Epithelial cell of proximal tubule (primary cell): ENCODE data around the gene EEIG1. TPM values are rescaled to one million over a fixed set of nuclear protein-coding genes. Genes with fewer than 3 reads are reported as not detected.

Experiments
- DNase-seq: peaks from one replicate; pipeline ENCODE4 v3.0.0-alpha.2; 2011; ENCODE audit warnings: low read depth
- H3K4me3 ChIP-seq: 2 replicates; pipeline ENCODE4 v1.5.1; 2011; ENCODE audit warnings: low read depth, mild to moderate bottlenecking, low read length
- CTCF ChIP-seq: conservative IDR thresholded peaks from 2 replicates; pipeline ENCODE4 v1.5.1; 2012; ENCODE audit warnings: low read depth, mild to moderate bottlenecking, low read length
- total RNA-seq: library from RNA; depleted of rRNA; stranded (reverse); fragments of >200 nt; gene quantifications from 2 replicates; pipeline ENCODE4 v1.2.3, GENCODE V29; 2015

EEIG1 gene
- total RNA-seq, 1 donor from 2014 or later: 5.0 TPM

- no peak for TF ChIP-seq CTCF
- H3K4me3 ChIP-seq: no peak overlapping the region
- DNase-seq: no peak
Measured at GRCh38 chr9:127971357-127972235, 9.2 kb downstream of the EEIG1 start.

- no peak for TF ChIP-seq CTCF
- no peak overlapping the region for H3K4me3 ChIP-seq
- no peak for DNase-seq
Measured at GRCh38 chr9:127970401-127971313, 10.1 kb downstream of the EEIG1 start.

- TF ChIP-seq CTCF: no peak
- H3K4me3 ChIP-seq: no peak overlapping the region
- no peak for DNase-seq
Measured at GRCh38 chr9:127968700-127969383, 11.9 kb downstream of the EEIG1 start.

GRCh38 chr9:127968042-127968441 is 12.7 kb downstream of the EEIG1 start:
- TF ChIP-seq CTCF: peak; percentile 42
- DNase-seq: no peak
- no peak overlapping the region for H3K4me3 ChIP-seq

- no peak for DNase-seq
- H3K4me3 ChIP-seq: no peak overlapping the region
- TF ChIP-seq CTCF: no peak
Measured at GRCh38 chr9:127967151-127967809, 13.5 kb downstream of the EEIG1 start.

- no peak for TF ChIP-seq CTCF
- DNase-seq: no peak
- H3K4me3 ChIP-seq: no peak overlapping the region
Measured at GRCh38 chr9:127966416-127967150, 14.2 kb downstream of the EEIG1 start.
